Stimulated activated CD4-positive, alpha-beta T cell treated with anti-CD3 and anti-CD28 coated beads, Interleukin-1b, Interleukin-23, amount 100 ng/mL, for 48 hours (primary cell): ENCODE results near the gene EFCAB3.
"Not testable (repeated sequence)": the region's sequence is repeated elsewhere in the genome, so short reads cannot be mapped to it uniquely, and the experiment has no call there.

ENCODE experiments used
- DNase-seq: peaks from one replicate; pipeline ENCODE4 v3.0.0-alpha.2; 2020

EFCAB3 gene

GRCh38 chr17:62380253-62380652, at the start of gene EFCAB3:
Gene EFCAB3 (plus strand): TSS chr17:62380553. CDS start chr17:62382980, 2,427 bp downstream.
- no peak for DNase-seq

GRCh38 chr17:62336527-62336926, 43.8 kb upstream of the EFCAB3 start:
- no peak for DNase-seq

- DNase-seq = no peak
Observed at GRCh38 chr17:62343764-62344270, 36.5 kb upstream of the EFCAB3 start.

- no peak for DNase-seq
Observed at GRCh38 chr17:62351176-62351575, 29.2 kb upstream of the EFCAB3 start.

GRCh38 chr17:62366191-62366590, 14.2 kb upstream of the EFCAB3 start:
- DNase-seq = no peak

GRCh38 chr17:62381561-62381960, 1.2 kb downstream of the EFCAB3 start:
- DNase-seq = no peak

- DNase-seq = no peak
Observed at GRCh38 chr17:62388856-62389255, 8.5 kb downstream of the EFCAB3 start.

GRCh38 chr17:62392908-62393307, 12.6 kb downstream of the EFCAB3 start:
- no peak for DNase-seq

GRCh38 chr17:62398891-62399290, 18.5 kb downstream of the EFCAB3 start:
- DNase-seq = no peak

GRCh38 chr17:62405451-62405850, 25.1 kb downstream of the EFCAB3 start:
- DNase-seq = no peak

GRCh38 chr17:62413090-62413489, 32.7 kb downstream of the EFCAB3 start:
- DNase-seq = not testable (repeated sequence)

GRCh38 chr17:62423647-62424461, 43.5 kb downstream of the EFCAB3 start, which contains the start of gene METTL2A:
Gene METTL2A (plus strand): TSS chr17:62423897. CDS start chr17:62423903, 6 bp downstream.
- peak; percentile 93 for DNase-seq

GRCh38 chr17:62426214-62426613, 45.9 kb downstream of the EFCAB3 start:
- DNase-seq = not testable (repeated sequence)

- DNase-seq = not testable (repeated sequence)
Observed at GRCh38 chr17:62435251-62435650, 54.9 kb downstream of the EFCAB3 start.

- not testable (repeated sequence) for DNase-seq
Observed at GRCh38 chr17:62441181-62441580, 60.8 kb downstream of the EFCAB3 start.

GRCh38 chr17:62444063-62444462, 63.7 kb downstream of the EFCAB3 start:
- no peak for DNase-seq

- DNase-seq = not testable (repeated sequence)
Observed at GRCh38 chr17:62445791-62446190, 65.4 kb downstream of the EFCAB3 start.

GRCh38 chr17:62452195-62452594, 71.8 kb downstream of the EFCAB3 start:
- DNase-seq = not testable (repeated sequence)

- not testable (repeated sequence) for DNase-seq
Observed at GRCh38 chr17:62453041-62453440, 72.7 kb downstream of the EFCAB3 start.

GRCh38 chr17:62453656-62454055, 73.3 kb downstream of the EFCAB3 start:
- DNase-seq = not testable (repeated sequence)

- not testable (repeated sequence) for DNase-seq
Observed at GRCh38 chr17:62454111-62454510, 73.8 kb downstream of the EFCAB3 start.

- DNase-seq = no peak
Observed at GRCh38 chr17:62456016-62456415, 75.7 kb downstream of the EFCAB3 start.

- not testable (repeated sequence) for DNase-seq
Observed at GRCh38 chr17:62458483-62458882, 78.1 kb downstream of the EFCAB3 start.

GRCh38 chr17:62464422-62464821, 84.1 kb downstream of the EFCAB3 start:
- DNase-seq = not testable (repeated sequence)
